GM12878 (cell line): Measurements from ENCODE around the gene MYOC.

ENCODE experiments used
- EP300 ChIP-seq, 2 experiments: fragments of 150-350 bp in 1 of 2; IDR thresholded peaks; 2 replicates each; pipeline ENCODE4 v1.6.1; 2011 to 2012; ENCODE audit warnings: low read depth in 2 of 2, low read length in 2 of 2, borderline replicate concordance in 1 of 2, improper control_type of control experiment in 1 of 2, inconsistent platforms in 1 of 2; ENCODE audit not compliant: control insufficient read depth in 1 of 2
- SP1 ChIP-seq: IDR thresholded peaks from one replicate; pipeline ENCODE4 v1.6.1; 2011; ENCODE audit warnings: low read depth, low read length
- TCF12 ChIP-seq: IDR thresholded peaks from 2 replicates; pipeline ENCODE4 v1.6.1; 2011; ENCODE audit warnings: low read depth, mild to moderate bottlenecking, low read length
- YY1 ChIP-seq: IDR thresholded peaks from 2 replicates; pipeline ENCODE4 v1.6.1; 2011; ENCODE audit warnings: low read depth, mild to moderate bottlenecking, low read length
- ZNF217 ChIP-seq: fragments of 450-650 bp; IDR thresholded peaks from 2 replicates; pipeline ENCODE4 v1.6.1; 2017; ENCODE audit warnings: antibody characterized with exemption, mild to moderate bottlenecking
- TF ChIP-seq, protein P1 (sequence below): IDR thresholded peaks from 2 replicates; pipeline ENCODE4 v1.6.1; 2012; ENCODE audit warnings: mild to moderate bottlenecking, low read depth, low read length
- TF ChIP-seq, protein P2 (sequence below): IDR thresholded peaks from 2 replicates; pipeline ENCODE4 v1.6.1; 2011; ENCODE audit warnings: low read depth, low read length, improper control_type of control experiment, borderline replicate concordance
- TF ChIP-seq, protein P3 (sequence below), 3 experiments: IDR thresholded peaks in 2 of 3; conservative IDR thresholded peaks in 1 of 3; 2 replicates each; pipeline ENCODE4 v1.5.1; 2011; ENCODE audit warnings: low read depth in 3 of 3, low read length in 3 of 3, mild to moderate bottlenecking in 3 of 3, control low read depth in 2 of 3, moderate library complexity in 2 of 3, inconsistent platforms in 1 of 3, mixed read lengths in 1 of 3; ENCODE audit not compliant: control insufficient read depth in 2 of 3, insufficient read depth in 1 of 3; ENCODE audit errors: extremely low read depth in 1 of 3

DNA sequence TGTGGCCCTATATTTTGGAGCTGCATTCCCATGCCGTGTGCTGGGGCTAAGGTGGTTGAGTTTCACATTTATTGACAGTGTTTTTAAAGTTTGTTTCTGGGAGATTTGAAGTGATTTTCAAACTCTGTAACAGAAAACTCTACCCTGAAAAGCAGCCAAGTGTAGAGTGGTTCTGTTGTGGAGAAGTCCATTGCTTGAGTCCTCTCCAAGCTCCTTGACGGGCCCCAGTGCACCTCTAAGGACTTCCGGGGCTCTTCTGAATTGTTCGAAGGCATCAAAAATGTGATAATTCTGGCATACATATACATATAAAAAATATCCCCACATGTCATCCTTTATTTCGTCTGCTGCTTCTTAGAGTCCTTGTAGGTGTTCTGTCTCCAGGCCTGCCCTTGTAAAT, 25.5 kb downstream of the MYOC start:
- TF ChIP-seq, protein P1, sequence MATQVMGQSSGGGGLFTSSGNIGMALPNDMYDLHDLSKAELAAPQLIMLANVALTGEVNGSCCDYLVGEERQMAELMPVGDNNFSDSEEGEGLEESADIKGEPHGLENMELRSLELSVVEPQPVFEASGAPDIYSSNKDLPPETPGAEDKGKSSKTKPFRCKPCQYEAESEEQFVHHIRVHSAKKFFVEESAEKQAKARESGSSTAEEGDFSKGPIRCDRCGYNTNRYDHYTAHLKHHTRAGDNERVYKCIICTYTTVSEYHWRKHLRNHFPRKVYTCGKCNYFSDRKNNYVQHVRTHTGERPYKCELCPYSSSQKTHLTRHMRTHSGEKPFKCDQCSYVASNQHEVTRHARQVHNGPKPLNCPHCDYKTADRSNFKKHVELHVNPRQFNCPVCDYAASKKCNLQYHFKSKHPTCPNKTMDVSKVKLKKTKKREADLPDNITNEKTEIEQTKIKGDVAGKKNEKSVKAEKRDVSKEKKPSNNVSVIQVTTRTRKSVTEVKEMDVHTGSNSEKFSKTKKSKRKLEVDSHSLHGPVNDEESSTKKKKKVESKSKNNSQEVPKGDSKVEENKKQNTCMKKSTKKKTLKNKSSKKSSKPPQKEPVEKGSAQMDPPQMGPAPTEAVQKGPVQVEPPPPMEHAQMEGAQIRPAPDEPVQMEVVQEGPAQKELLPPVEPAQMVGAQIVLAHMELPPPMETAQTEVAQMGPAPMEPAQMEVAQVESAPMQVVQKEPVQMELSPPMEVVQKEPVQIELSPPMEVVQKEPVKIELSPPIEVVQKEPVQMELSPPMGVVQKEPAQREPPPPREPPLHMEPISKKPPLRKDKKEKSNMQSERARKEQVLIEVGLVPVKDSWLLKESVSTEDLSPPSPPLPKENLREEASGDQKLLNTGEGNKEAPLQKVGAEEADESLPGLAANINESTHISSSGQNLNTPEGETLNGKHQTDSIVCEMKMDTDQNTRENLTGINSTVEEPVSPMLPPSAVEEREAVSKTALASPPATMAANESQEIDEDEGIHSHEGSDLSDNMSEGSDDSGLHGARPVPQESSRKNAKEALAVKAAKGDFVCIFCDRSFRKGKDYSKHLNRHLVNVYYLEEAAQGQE = no peak
- TF ChIP-seq, protein P2, sequence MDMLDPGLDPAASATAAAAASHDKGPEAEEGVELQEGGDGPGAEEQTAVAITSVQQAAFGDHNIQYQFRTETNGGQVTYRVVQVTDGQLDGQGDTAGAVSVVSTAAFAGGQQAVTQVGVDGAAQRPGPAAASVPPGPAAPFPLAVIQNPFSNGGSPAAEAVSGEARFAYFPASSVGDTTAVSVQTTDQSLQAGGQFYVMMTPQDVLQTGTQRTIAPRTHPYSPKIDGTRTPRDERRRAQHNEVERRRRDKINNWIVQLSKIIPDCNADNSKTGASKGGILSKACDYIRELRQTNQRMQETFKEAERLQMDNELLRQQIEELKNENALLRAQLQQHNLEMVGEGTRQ = no peak
- TF ChIP-seq ZNF217 = no peak
- TF ChIP-seq SP1 = no peak
- TF ChIP-seq EP300 (IDR thresholded peaks at IDR 0.05; ENCODE audit: borderline replicate concordance in 1 of 2, control insufficient read depth in 1 of 2, low read depth in 2 of 2, low read length in 2 of 2) = no peak
- no peak for TF ChIP-seq TCF12
- TF ChIP-seq YY1 = no peak
- TF ChIP-seq, protein P3, sequence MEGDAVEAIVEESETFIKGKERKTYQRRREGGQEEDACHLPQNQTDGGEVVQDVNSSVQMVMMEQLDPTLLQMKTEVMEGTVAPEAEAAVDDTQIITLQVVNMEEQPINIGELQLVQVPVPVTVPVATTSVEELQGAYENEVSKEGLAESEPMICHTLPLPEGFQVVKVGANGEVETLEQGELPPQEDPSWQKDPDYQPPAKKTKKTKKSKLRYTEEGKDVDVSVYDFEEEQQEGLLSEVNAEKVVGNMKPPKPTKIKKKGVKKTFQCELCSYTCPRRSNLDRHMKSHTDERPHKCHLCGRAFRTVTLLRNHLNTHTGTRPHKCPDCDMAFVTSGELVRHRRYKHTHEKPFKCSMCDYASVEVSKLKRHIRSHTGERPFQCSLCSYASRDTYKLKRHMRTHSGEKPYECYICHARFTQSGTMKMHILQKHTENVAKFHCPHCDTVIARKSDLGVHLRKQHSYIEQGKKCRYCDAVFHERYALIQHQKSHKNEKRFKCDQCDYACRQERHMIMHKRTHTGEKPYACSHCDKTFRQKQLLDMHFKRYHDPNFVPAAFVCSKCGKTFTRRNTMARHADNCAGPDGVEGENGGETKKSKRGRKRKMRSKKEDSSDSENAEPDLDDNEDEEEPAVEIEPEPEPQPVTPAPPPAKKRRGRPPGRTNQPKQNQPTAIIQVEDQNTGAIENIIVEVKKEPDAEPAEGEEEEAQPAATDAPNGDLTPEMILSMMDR (IDR thresholded peaks at IDR 0.05 in 2 of 3, conservative IDR thresholded peaks at IDR 0.05 in 1 of 3; ENCODE audit: control insufficient read depth in 2 of 3, extremely low read depth in 1 of 3, insufficient read depth in 1 of 3, low read depth in 3 of 3, low read length in 3 of 3) = no peak
